Neuron (in vitro differentiated cells): Measurements from ENCODE around the gene TBC1D3B.
"Not testable (repeated sequence)": the region's sequence is repeated elsewhere in the genome, so short reads cannot be mapped to it uniquely, and the experiment has no call there.

Experiments
- H2AFZ ChIP-seq: one replicate; pipeline ENCODE4 v1.6.1; 2013; ENCODE audit warnings: low read depth, mild to moderate bottlenecking, inconsistent platforms, low read length, moderate library complexity
- H3K27me3 ChIP-seq: one replicate; pipeline ENCODE4 v1.6.1; 2013; ENCODE audit warnings: low read length; ENCODE audit not compliant: insufficient read depth
- H3K36me3 ChIP-seq: one replicate; pipeline ENCODE4 v1.6.1; 2013; ENCODE audit warnings: low read length; ENCODE audit not compliant: insufficient read depth
- H3K4me1 ChIP-seq: one replicate; pipeline ENCODE4 v1.6.1; 2013; ENCODE audit warnings: low read length; ENCODE audit not compliant: insufficient read depth
- H3K4me3 ChIP-seq: 2 replicates; pipeline ENCODE4 v1.5.1; 2013; ENCODE audit warnings: mild to moderate bottlenecking, low read length, moderate library complexity
- H3K9me3 ChIP-seq: one replicate; pipeline ENCODE4 v1.6.1; 2013; ENCODE audit warnings: low read length

The TBC1D3B gene

DNA sequence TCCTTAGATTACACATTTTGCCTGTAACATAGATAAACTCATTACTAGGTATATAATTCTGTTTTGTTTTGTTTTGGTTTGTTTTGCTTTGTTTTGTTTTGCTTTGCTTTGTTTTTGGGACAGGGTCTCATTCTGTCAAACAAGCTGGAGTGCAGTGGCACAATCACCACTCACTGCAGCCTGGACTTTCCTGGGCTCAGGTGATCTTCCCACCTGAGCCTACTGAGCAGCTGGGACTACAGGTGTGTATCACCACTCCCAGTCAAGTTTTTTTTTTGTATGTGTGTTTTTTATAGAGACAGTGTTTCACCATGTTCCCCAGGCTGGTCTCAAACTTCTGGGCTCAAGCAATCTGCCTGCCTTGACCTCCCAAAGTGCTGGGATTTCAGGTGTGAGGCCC is 33.1 kb upstream of the TBC1D3B start:
- no peaks in the 10 kb centered on the region for H3K36me3 ChIP-seq
- H3K4me3 ChIP-seq: no peak overlapping the region
- no peak overlapping the region for H2AFZ ChIP-seq
- H3K4me1 ChIP-seq: peaks cover 7% of the 10 kb centered on the region
- no peaks in the 10 kb centered on the region for H3K9me3 ChIP-seq
- H3K27me3 ChIP-seq: no peaks in the 10 kb centered on the region

DNA sequence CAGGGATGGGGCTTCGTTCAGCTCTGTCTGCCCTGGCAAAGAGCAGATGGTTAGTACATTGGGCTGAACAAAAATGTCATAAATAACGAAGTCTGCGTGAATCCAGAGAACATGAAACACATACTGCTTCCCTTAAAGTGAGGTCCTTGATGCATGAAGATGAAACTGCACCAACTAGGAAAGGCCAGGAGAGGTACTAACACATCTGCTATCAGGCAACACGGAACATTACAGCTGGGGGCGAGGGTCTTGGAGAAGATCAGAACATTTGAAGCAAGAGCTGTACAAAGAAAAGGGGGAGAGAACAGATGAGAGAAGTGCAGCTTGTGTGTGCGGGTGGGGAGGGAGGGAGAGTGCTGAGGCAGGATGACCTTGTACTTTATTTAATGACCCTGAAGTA is 30.9 kb upstream of the TBC1D3B start:
- H3K4me1 ChIP-seq, H3K36me3 ChIP-seq, H2AFZ ChIP-seq, H3K9me3 ChIP-seq, H3K27me3 ChIP-seq, H3K4me3 ChIP-seq: not testable (repeated sequence)

DNA sequence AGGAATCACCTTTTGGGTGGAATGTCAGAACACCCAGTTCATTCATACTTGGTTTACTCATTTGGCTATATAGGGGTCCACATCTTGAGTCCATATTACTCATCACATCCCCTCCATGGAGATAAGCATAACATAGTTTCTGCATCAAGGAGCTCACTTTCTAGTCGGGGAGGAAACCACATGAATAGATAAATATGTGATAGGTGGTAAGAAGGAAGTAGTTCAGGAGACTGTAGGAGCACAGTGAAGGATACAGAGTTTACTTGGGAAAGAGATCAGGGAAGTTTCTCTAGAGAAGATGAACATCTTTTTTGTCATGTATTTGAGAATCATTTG is 30.0 kb upstream of the TBC1D3B start:
- not testable (repeated sequence) for H3K9me3 ChIP-seq, H3K4me1 ChIP-seq, H3K4me3 ChIP-seq, H3K36me3 ChIP-seq, H2AFZ ChIP-seq, H3K27me3 ChIP-seq

DNA sequence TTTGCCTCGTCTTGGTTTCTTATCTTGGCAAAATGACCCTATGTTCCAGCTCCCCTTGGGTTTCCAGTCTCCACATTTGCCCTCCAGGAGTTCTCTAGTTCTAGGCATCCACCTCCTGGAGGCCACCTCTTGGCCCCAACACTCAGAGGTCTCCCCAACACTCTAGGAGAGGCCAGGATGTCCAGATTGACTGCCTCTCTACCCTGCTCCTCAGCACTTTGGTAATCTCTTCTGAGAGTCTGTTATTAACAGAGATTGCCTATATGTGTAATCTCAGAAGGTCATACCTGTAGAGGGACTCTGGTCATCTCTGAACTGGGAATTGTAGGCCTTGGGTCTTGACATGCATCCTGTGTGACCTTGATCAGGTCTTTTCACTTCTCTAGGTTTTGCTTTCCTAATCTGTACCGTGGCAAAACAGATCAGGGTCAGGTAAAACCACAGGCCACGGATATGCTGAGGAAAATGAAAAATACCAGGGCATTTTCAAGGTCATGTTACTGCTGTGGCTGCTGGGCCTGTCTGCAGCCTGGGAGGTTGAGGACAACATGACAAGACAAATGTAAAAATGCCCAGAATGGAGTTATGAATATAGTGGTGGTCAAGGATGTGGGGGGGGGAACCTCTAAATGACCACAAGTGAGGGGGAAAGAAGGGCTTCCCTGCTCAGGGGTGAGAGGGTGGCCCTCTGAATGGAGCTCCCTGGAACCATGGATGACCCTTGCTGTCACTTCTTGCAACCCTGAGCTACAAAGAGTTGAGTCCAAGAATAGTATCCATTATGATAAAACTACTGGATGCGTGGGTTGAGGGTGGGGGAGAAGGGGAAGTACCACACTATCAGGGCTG is 29.4 kb upstream of the TBC1D3B start:
- Histone ChIP-seq H3K9me3 (no peaks in the 10 kb centered on the region), H3K4me3 (no peak overlapping the region), H3K36me3 (no peaks in the 10 kb centered on the region), H3K4me1 (no peaks in the 10 kb centered on the region), H3K27me3 (no peaks in the 10 kb centered on the region), H2AFZ (no peak overlapping the region)

DNA sequence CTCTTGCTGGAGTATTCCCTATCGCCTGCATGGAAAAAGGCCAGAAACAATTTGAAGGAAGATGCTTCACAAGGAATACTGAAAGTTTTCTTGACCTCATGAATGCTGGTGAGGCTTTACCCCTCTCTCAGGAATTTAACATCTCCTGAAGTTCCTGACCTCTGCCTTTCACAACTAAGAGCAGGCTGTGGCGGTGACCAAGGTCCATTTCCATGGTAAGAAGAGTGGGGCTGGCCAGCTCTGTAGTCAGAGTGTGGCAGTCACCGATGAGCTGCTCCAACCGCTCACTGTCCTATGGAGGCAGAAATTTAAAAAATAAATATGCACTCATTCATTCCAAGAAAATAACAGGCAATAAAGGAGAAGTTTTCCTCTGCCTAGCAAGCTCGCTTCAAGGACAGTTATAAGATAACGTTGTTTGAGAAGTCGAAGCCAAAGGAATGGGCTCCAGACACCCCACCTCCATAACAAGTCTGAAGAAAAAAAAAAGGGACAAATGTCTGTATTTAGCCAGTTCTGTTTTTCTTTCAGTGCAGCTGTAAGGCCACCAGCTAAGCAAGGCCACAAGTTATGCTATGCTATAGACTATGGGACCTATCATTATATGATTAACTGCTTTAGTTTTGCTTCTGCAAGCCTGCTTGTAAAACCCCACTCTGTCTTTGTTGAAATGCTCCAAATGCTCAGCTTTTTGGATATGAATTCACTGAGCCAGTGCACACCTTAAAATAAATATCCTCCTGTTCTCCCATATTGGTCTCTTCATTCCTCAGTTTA is 28.5 kb upstream of the TBC1D3B start:
- Histone ChIP-seq H3K9me3 (no peaks in the 10 kb centered on the region), H2AFZ (no peak overlapping the region)

DNA sequence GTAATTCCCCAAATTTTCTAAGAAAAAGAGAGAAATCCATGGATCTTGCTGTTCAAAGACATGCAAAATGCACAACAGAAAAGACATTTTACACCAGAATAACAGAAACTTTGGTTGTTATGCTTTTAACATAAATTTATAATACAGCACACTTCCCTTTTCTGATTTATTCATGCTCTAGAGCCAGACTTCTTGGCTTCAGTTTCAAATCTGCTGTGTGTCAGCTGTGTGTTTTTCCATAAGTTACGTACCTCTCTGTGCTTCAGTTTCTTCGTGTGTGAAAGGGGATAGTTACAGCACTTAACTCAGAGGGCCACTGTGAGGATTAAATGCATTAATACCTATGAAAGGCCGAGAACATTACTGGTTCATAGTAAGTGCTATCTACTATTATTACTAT is 26.9 kb upstream of the TBC1D3B start:
- H3K9me3 ChIP-seq: no peaks in the 10 kb centered on the region
- H2AFZ ChIP-seq: no peak overlapping the region
- no peaks in the 10 kb centered on the region for H3K4me1 ChIP-seq
- H3K27me3 ChIP-seq: peaks cover 3% of the 10 kb centered on the region
- H3K36me3 ChIP-seq: no peaks in the 10 kb centered on the region
- H3K4me3 ChIP-seq: no peak overlapping the region

More for the DNA sequence above, 28.5 kb upstream of the TBC1D3B start:
- H3K4me1 ChIP-seq: no peaks in the 10 kb centered on the region
- H3K36me3 ChIP-seq: no peaks in the 10 kb centered on the region
- H3K4me3 ChIP-seq: no peak overlapping the region
- H3K27me3 ChIP-seq: no peaks in the 10 kb centered on the region

DNA sequence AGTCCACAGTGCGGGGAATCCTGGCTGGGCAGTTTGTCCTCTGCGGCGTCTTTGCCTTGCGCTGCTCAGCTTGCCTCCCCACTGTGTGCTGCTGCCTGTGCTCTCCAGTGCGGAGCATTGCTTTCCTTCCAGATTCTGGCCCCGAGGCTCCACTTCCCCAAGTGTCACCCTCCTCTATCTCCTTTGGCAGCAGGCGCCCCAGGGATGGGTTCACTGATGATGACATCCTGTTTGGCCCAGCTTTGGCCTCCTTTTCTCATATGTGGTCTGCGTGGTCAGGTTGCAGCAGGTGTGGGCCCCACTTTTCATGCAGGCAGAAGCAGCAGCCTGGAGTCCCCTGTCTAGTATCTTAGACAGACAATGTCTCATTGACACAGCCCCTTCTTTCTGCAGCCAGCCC is 25.1 kb upstream of the TBC1D3B start:
- not testable (repeated sequence) for H3K4me1 ChIP-seq, H3K36me3 ChIP-seq, H3K9me3 ChIP-seq, H3K27me3 ChIP-seq, H3K4me3 ChIP-seq, H2AFZ ChIP-seq

DNA sequence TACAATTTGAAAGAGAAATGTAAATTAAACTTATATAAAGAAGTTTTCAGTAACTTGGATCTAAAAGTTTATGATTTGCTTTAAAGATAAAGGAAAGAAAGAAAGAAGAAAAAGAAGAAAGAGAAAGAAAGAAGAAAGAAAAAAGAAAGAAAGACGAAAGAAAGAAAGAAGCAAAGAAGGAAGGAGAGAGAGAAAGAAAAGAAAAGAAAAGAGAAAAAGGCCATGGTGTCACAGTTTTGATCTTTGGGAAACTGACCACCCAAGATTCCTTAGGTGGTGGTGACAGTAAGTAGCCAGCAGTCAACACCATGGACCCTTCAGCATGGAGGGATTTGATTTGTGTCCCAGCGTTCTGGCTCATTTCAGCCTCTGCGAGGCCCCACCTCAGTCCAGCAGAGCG is 24.7 kb upstream of the TBC1D3B start:
- H3K4me1 ChIP-seq, H3K4me3 ChIP-seq, H2AFZ ChIP-seq, H3K9me3 ChIP-seq, H3K27me3 ChIP-seq, H3K36me3 ChIP-seq: not testable (repeated sequence)

DNA sequence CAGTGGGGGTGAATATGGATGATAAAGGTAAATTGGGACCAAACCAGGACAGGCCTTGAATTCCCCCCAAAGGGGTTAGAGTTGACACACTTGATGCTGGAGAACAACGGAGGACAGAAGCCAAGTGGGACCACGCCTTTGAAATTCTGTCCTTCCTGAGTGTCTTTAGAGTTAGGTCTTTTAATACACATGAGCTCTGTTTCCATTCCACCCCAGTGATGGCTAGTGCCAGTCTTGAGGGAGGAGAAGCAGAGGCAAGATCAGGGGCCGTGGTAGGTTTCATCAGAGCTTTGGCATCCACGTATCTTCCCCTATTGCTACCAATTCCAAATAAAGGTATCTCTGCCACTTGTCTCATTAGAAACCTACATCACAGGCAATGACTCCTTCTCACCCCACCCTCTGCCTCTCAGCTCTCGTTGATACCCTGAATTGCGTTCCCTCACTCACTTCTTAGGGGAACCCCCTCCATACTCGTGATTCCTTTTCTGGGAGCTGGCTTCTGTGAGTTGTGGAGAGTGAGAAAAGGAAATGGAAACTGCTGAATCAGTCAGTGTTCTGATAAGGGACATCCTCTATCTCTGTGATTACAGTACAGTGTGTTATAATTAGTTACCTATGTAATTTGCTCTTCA is 22.5 kb upstream of the TBC1D3B start:
- peaks cover 20% of the 10 kb centered on the region for H3K27me3 ChIP-seq
- no peak overlapping the region for H2AFZ ChIP-seq

DNA sequence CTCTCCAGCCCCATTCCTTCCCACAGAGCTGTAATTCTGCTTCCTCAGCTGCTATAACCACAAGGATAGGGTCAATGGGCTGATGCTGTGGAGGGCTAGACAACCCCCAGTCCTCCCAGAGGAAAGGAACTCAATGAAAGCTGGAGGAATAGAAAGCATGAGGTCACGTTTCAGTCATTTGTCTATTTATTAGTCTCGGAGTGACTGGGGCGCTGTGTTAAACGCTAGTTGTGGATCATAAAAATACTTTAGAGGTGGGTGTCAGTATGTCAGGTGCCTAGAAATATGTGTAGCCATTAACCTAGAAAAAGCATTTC is 20.9 kb upstream of the TBC1D3B start:
- H2AFZ ChIP-seq: no peak overlapping the region
- H3K36me3 ChIP-seq: no peaks in the 10 kb centered on the region
- H3K9me3 ChIP-seq: no peaks in the 10 kb centered on the region
- H3K27me3 ChIP-seq: peaks cover 23% of the 10 kb centered on the region
- no peak overlapping the region for H3K4me3 ChIP-seq
- peaks cover 4% of the 10 kb centered on the region for H3K4me1 ChIP-seq

More for the DNA sequence above, 22.5 kb upstream of the TBC1D3B start:
- Histone ChIP-seq H3K4me1 (no peaks in the 10 kb centered on the region), H3K4me3 (no peak overlapping the region), H3K36me3 (no peaks in the 10 kb centered on the region), H3K9me3 (no peaks in the 10 kb centered on the region)

DNA sequence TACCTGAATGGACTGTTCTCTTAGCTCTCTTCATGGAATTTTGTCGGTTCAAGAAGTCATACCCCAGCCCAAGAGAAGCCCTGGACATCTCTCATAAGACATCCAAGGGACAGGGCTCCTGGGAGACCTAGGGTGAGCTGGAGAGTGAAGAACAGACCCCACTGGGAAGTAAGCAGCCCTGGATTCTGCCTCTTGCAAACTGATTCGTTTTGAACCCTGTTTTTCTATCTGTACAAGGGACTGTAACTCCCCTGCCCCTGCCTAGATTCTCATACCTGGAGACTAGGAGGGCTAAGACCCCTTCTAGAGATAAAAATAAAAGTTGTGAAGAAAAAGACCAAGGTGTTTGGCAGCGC is 19.7 kb upstream of the TBC1D3B start:
- peaks cover 5% of the 10 kb centered on the region for H3K4me1 ChIP-seq
- H3K36me3 ChIP-seq: no peaks in the 10 kb centered on the region
- no peak overlapping the region for H2AFZ ChIP-seq
- H3K27me3 ChIP-seq: peaks cover 24% of the 10 kb centered on the region
- no peaks in the 10 kb centered on the region for H3K9me3 ChIP-seq
- H3K4me3 ChIP-seq: no peak overlapping the region

DNA sequence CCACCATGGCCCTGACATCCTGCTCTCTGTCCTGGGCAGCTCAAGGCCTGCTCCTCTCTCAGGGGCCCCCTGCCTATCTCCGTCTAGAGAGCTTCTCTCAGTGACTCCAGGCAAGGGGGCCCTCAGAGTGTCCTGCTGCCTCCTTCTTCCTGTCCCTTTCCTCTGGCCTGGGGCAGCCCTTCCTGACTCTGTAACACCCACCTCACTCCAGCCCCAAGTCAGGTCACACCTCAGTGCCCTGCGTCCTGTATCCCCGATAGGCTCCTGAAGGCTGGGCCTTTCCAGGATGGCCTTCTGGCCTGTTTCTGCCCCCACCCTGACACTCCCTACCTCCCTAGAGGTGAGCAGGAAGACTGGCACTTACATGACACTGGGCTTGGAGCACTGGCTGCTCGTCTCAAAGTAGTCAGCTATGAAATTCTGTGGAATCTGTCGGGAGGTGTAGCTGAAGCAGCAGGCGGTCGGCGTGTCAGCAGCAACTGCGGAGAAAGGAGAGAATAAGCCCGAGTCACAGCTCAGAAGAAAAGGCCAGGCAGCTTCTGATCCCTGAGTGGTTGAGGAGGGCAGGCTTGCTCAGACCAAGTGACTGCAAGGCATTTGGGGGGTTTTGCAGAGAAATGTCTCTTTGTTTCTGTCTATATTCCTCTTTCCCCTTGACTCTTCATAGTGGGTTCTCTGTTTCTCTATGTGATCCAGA is 19.1 kb upstream of the TBC1D3B start:
- peaks cover 27% of the 10 kb centered on the region for H3K27me3 ChIP-seq
- no peaks in the 10 kb centered on the region for H3K36me3 ChIP-seq
- no peaks in the 10 kb centered on the region for H3K9me3 ChIP-seq
- H3K4me1 ChIP-seq: peaks cover 5% of the 10 kb centered on the region
- H2AFZ ChIP-seq: no peak overlapping the region
- no peak overlapping the region for H3K4me3 ChIP-seq

DNA sequence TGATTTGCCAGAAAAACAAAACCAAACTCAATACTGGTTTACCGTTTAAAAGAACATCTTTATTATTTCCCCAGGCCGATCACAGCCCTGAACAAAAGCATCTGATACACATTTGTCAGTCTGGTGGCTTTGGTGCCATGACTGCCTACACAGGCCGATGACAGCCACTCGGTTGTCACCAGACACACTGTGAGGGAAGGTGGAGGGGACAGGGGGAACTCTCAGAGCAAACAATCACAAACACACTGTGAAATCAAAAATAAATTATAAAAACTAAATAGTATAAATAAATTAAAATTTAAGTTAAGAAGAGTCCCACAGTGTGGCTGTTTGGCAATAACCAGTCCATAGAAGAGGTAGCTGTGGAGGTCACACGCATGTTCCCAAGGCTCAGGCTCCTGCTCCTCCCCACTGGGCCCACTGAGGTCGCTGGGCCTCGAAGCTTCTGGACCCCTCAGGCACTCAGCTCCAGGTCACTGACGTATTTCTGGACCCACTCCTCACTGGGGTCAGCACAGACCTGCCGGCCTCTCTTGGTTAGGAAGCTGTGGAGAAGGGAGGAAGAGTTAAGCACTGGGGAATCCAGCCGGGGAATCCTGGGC is 18.5 kb upstream of the TBC1D3B start:
- H3K27me3 ChIP-seq: peaks cover 31% of the 10 kb centered on the region
- not testable (repeated sequence) for H3K4me1 ChIP-seq, H3K9me3 ChIP-seq, H3K4me3 ChIP-seq, H2AFZ ChIP-seq, H3K36me3 ChIP-seq
